Erythroblast (primary cell): ENCODE data around the gene SPC25.

ENCODE experiments used
- GATA1 ChIP-seq: IDR thresholded peaks from 2 replicates; pipeline ENCODE4 v1.6.1; 2011; ENCODE audit warnings: low read depth, mild to moderate bottlenecking, control low read depth, low read length, moderate library complexity
- POLR2A ChIP-seq: IDR thresholded peaks from 2 replicates; pipeline ENCODE4 v1.6.1; 2011; ENCODE audit warnings: mild to moderate bottlenecking, low read length

DNA sequence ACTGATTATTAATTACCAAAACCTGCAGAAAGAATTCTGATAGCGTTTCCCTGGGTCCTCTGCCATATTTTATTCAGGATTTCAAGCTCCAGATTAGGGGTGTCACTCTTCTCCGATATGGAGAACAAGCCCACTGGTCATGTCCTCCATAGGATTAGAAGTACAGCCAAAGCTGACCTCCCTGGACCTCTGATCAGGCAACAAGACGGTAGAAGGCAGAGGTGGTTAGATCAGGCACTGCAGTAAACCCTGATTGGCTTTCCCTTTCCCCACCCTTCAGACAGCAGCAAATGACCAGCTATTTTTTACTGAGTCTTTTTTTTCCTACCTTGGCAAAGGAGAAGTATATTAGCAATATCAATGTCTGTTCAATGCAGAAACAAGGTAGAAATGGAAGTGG is 37.7 kb downstream of the SPC25 start:
- TF ChIP-seq POLR2A = no peak
- no peak for TF ChIP-seq GATA1
